H9 (cell line): ENCODE results near the gene NFYC. TPM values are rescaled to one million over a fixed set of nuclear protein-coding genes. Genes with fewer than 3 reads are reported as not detected.

ENCODE experiments used
- DNase-seq: peaks from one replicate; pipeline ENCODE4 v3.0.0-alpha.2; 2017
- H2AFZ ChIP-seq: one replicate; pipeline ENCODE4 v1.6.1; 2013; ENCODE audit warnings: mild to moderate bottlenecking, low read length, control low read depth, moderate library complexity
- H2AK5ac ChIP-seq: 2 replicates; pipeline ENCODE4 v1.6.1; 2013; ENCODE audit warnings: low read length, control low read depth, mixed read lengths; ENCODE audit not compliant: insufficient read length
- H2BK120ac ChIP-seq: one replicate; pipeline ENCODE4 v1.6.1; 2013; ENCODE audit warnings: low read depth, mild to moderate bottlenecking, low read length, control low read depth, inconsistent platforms; ENCODE audit not compliant: poor library complexity, severe bottlenecking
- H2BK12ac ChIP-seq: 2 replicates; pipeline ENCODE4 v1.6.1; 2013; ENCODE audit warnings: low read length, control low read depth, mixed read lengths, low read depth; ENCODE audit not compliant: insufficient read length
- H2BK15ac ChIP-seq: 2 replicates; pipeline ENCODE4 v1.6.1; 2013; ENCODE audit warnings: low read depth, low read length, control low read depth
- H2BK20ac ChIP-seq: one replicate; pipeline ENCODE4 v1.6.1; 2013; ENCODE audit warnings: low read depth, mild to moderate bottlenecking, low read length, control low read depth, inconsistent platforms; ENCODE audit not compliant: poor library complexity, severe bottlenecking
- H2BK5ac ChIP-seq: 2 replicates; pipeline ENCODE4 v1.6.1; 2013; ENCODE audit warnings: low read length, control low read depth, mixed read lengths; ENCODE audit not compliant: insufficient read length
- H3K14ac ChIP-seq: 2 replicates; pipeline ENCODE4 v1.6.1; 2013; ENCODE audit warnings: low read length, control low read depth; ENCODE audit not compliant: insufficient read depth
- H3K18ac ChIP-seq: 2 replicates; pipeline ENCODE4 v1.6.1; 2013; ENCODE audit warnings: low read depth, mild to moderate bottlenecking, mixed read lengths, low read length, control low read depth; ENCODE audit not compliant: insufficient read length
- H3K23ac ChIP-seq: 2 replicates; pipeline ENCODE4 v1.6.1; 2013; ENCODE audit warnings: low read length, control low read depth, mixed read lengths, low read depth; ENCODE audit not compliant: insufficient read length
- H3K23me2 ChIP-seq: 2 replicates; pipeline ENCODE4 v1.6.1; 2013; ENCODE audit warnings: low read depth, mild to moderate bottlenecking, mixed read lengths, low read length, control low read depth; ENCODE audit not compliant: insufficient read length, poor library complexity, severe bottlenecking
- H3K27ac ChIP-seq: 2 replicates; pipeline ENCODE4 v1.5.1; 2013; ENCODE audit warnings: low read length, control low read depth, mixed read lengths, low read depth; ENCODE audit not compliant: insufficient read length
- H3K27me3 ChIP-seq: 2 replicates; pipeline ENCODE4 v1.6.1; 2013; ENCODE audit warnings: low read length, control low read depth, inconsistent platforms; ENCODE audit not compliant: insufficient read depth
- H3K4ac ChIP-seq: 2 replicates; pipeline ENCODE4 v1.6.1; 2013; ENCODE audit warnings: low read depth, mild to moderate bottlenecking, control low read depth, inconsistent platforms, low read length, moderate library complexity
- H3K4me1 ChIP-seq: 2 replicates; pipeline ENCODE4 v1.6.1; 2013; ENCODE audit warnings: low read length, control low read depth, inconsistent platforms; ENCODE audit not compliant: insufficient read depth
- H3K4me2 ChIP-seq: 2 replicates; pipeline ENCODE4 v1.6.1; 2013; ENCODE audit warnings: low read length, control low read depth, mixed read lengths; ENCODE audit not compliant: insufficient read length, insufficient read depth
- H3K56ac ChIP-seq: 2 replicates; pipeline ENCODE4 v1.6.1; 2013; ENCODE audit warnings: low read depth, mild to moderate bottlenecking, mixed read lengths, low read length, control low read depth; ENCODE audit not compliant: insufficient read length
- H3K79me1 ChIP-seq: 2 replicates; pipeline ENCODE4 v1.6.1; 2013; ENCODE audit warnings: low read depth, mild to moderate bottlenecking, moderate library complexity, low read length, control low read depth, inconsistent platforms; ENCODE audit not compliant: insufficient read depth, poor library complexity, severe bottlenecking
- H3K79me2 ChIP-seq: 2 replicates; pipeline ENCODE4 v1.6.1; 2013; ENCODE audit warnings: low read length, control low read depth, inconsistent platforms; ENCODE audit not compliant: insufficient read depth
- H3K9ac ChIP-seq: 2 replicates; pipeline ENCODE4 v1.6.1; 2013; ENCODE audit warnings: low read length, control low read depth, mixed read lengths; ENCODE audit not compliant: insufficient read length; ENCODE audit errors: extremely low read depth
- H3K9me3 ChIP-seq: one replicate; pipeline ENCODE4 v1.6.1; 2013; ENCODE audit warnings: low read depth, low read length, inconsistent platforms; ENCODE audit not compliant: control insufficient read depth
- H3T11ph ChIP-seq: one replicate; pipeline ENCODE4 v1.6.1; 2013; ENCODE audit warnings: mild to moderate bottlenecking, low read length, control low read depth, inconsistent platforms
- H4K20me1 ChIP-seq: one replicate; pipeline ENCODE4 v1.6.1; 2013; ENCODE audit not compliant: control insufficient read depth, insufficient read length, insufficient read depth
- H4K5ac ChIP-seq: 2 replicates; pipeline ENCODE4 v1.6.1; 2013; ENCODE audit warnings: low read depth, mild to moderate bottlenecking, mixed read lengths, low read length, control low read depth; ENCODE audit not compliant: insufficient read length
- H4K8ac ChIP-seq: replicated peaks from 2 replicates; pipeline ENCODE4 v1.6.1; 2013; ENCODE audit warnings: low read length, control low read depth, mixed read lengths, low read depth; ENCODE audit not compliant: insufficient read length
- H4K91ac ChIP-seq: 2 replicates; pipeline ENCODE4 v1.6.1; 2013; ENCODE audit warnings: low read depth, mild to moderate bottlenecking, moderate library complexity, mixed read lengths, low read length, control low read depth; ENCODE audit not compliant: insufficient read length
- H3K27ac Mint-ChIP-seq, 3 experiments: 2 replicates in 2 of 3; 3 replicates in 1 of 3; pipeline ENCODE4 v1.8.0; 2020 to 2021; ENCODE audit warnings: mixed read lengths in 3 of 3, mild to moderate bottlenecking in 1 of 3, moderate library complexity in 1 of 3
- H3K27me3 Mint-ChIP-seq: 2 replicates; pipeline ENCODE4 v1.8.0; 2021; ENCODE audit warnings: low read depth, mild to moderate bottlenecking, moderate library complexity, mixed read lengths
- H3K36me3 Mint-ChIP-seq, 3 experiments: 2 replicates in 2 of 3; 3 replicates in 1 of 3; pipeline ENCODE4 v1.8.0; 2020 to 2021; ENCODE audit warnings: low read depth in 3 of 3, mixed read lengths in 3 of 3; ENCODE audit not compliant: insufficient read depth in 1 of 3
- H3K4me1 Mint-ChIP-seq, 2 experiments: 2 replicates each; pipeline ENCODE4 v1.8.0; 2020; ENCODE audit warnings: mixed read lengths in 2 of 2
- H3K4me3 Mint-ChIP-seq, 2 experiments: 2 replicates in 1 of 2; 3 replicates in 1 of 2; pipeline ENCODE4 v1.8.0; 2020 to 2021; ENCODE audit warnings: mild to moderate bottlenecking in 2 of 2, mixed read lengths in 2 of 2, moderate library complexity in 1 of 2
- H3K9me3 Mint-ChIP-seq, 2 experiments: 2 replicates in 1 of 2; 3 replicates in 1 of 2; pipeline ENCODE4 v1.8.0; 2020; ENCODE audit warnings: mild to moderate bottlenecking in 2 of 2, mixed read lengths in 2 of 2, moderate library complexity in 1 of 2
- CTCF ChIP-seq: fragments of 200-600 bp; sonication (generic); conservative IDR thresholded peaks from 3 replicates; pipeline ENCODE4 v1.8.0; 2021; ENCODE audit warnings: antibody characterized with exemption, mild to moderate bottlenecking
- WGBS: extraction: QIAGEN DNeasy Blood & Tissue Kit; methylation state at CpG from one replicate; pipeline ENCODE4 v1.1.7; 2013; ENCODE audit warnings: missing lambda C conversion rate, low lambda C conversion rate, mixed read lengths; ENCODE audit not compliant: insufficient read length; ENCODE audit errors: extremely low coverage; 5-methylcytosine and 5-hydroxymethylcytosine counted together
- total RNA-seq: library from RNA; stranded (reverse); gene quantifications from 2 replicates; pipeline ENCODE4 v1.2.1, GENCODE V29; 2021

NFYC gene
- total RNA-seq, 1 experiment from 2014 or later: 54.7 TPM

GRCh38 chr1:40801742-40802077 is 110.2 kb downstream of the NFYC start:
- Histone ChIP-seq H3K56ac (no peak overlapping the region), H2AFZ (no peak overlapping the region), H3T11ph (no peak overlapping the region), H3K23me2 (peaks cover 3% of the 10 kb centered on the region), H4K5ac (no peak overlapping the region), H3K79me1 (no peaks in the 10 kb centered on the region), H2AK5ac (no peak overlapping the region), H3K18ac (no peak overlapping the region), H3K9me3 (no peaks in the 10 kb centered on the region), H3K4me1 (0 out of 2 replicates have a peak, but pooled peaks cover 5% of the 10 kb centered on the region), H2BK120ac (no peak overlapping the region), H3K4me2 (peak overlapping the region; percentile 20), H3K14ac (no peak overlapping the region), H2BK20ac (no peak overlapping the region), H3K4ac (no peak overlapping the region), H3K9ac (no peak overlapping the region), H3K27ac (no peak overlapping the region), H2BK5ac (no peak overlapping the region), H4K91ac (no peak overlapping the region), H3K79me2 (no peaks in the 10 kb centered on the region), H2BK12ac (no peak overlapping the region), H4K8ac (no peak overlapping the region), H3K23ac (no peak overlapping the region), H3K27me3 (no peaks in the 10 kb centered on the region), H4K20me1 (no peaks in the 10 kb centered on the region), H2BK15ac (no peak overlapping the region)
- no peak for DNase-seq
- Mint-ChIP-seq H3K27me3 (peaks cover 21% of the 10 kb centered on the region), H3K27ac (no peak overlapping the region), H3K4me3 (peak overlapping the region; percentile 15 to 38; a peak in 2 of 5 replicates), H3K9me3 (no peaks in the 10 kb centered on the region), H3K36me3 (no peaks in the 10 kb centered on the region), H3K4me1 (peaks cover 49 to 71% of the 10 kb centered on the region in 2 experiments)
- TF ChIP-seq CTCF: no peak
- WGBS: no CpG with 5 or more reads among the region's 3 CpGs
